Choroid plexus epithelial cell (primary cell): ENCODE results near the gene KCNJ3.

Experiments
- DNase-seq: peaks from one replicate; pipeline ENCODE4 v3.0.0-alpha.2; 2010; ENCODE audit warnings: low read depth
- H3K4me3 ChIP-seq: 2 replicates; pipeline ENCODE4 v1.5.1; 2011; ENCODE audit warnings: low read depth, mild to moderate bottlenecking, control low read depth, low read length, moderate library complexity
- TF ChIP-seq, protein P1 (sequence below): conservative IDR thresholded peaks from 2 replicates; pipeline ENCODE4 v1.5.1; 2011; ENCODE audit warnings: low read depth, mild to moderate bottlenecking, control low read depth, inconsistent platforms, low read length, moderate library complexity

The KCNJ3 gene

DNA sequence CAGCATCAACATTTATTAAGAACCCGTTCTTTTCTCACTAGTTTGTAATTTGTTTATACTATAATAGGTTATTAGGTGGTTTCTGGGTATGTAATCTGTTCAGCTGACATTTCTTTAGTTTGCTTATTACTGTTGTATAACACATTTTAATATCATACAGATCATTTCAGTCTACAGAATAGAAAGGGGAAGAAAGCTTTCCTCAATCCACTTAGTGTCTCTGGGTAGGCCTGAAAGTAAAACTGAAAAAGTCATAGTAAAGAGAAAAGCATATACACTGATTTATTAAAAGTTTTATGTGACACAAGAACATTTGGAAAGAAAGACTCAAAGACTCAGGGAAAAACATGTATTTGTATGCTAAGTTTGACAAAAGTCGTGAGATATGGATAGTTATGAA is 16.8 kb upstream of the KCNJ3 start:
- H3K4me3 ChIP-seq = no peak overlapping the region
- DNase-seq = no peak
- TF ChIP-seq, protein P1, sequence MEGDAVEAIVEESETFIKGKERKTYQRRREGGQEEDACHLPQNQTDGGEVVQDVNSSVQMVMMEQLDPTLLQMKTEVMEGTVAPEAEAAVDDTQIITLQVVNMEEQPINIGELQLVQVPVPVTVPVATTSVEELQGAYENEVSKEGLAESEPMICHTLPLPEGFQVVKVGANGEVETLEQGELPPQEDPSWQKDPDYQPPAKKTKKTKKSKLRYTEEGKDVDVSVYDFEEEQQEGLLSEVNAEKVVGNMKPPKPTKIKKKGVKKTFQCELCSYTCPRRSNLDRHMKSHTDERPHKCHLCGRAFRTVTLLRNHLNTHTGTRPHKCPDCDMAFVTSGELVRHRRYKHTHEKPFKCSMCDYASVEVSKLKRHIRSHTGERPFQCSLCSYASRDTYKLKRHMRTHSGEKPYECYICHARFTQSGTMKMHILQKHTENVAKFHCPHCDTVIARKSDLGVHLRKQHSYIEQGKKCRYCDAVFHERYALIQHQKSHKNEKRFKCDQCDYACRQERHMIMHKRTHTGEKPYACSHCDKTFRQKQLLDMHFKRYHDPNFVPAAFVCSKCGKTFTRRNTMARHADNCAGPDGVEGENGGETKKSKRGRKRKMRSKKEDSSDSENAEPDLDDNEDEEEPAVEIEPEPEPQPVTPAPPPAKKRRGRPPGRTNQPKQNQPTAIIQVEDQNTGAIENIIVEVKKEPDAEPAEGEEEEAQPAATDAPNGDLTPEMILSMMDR = no peak

DNA sequence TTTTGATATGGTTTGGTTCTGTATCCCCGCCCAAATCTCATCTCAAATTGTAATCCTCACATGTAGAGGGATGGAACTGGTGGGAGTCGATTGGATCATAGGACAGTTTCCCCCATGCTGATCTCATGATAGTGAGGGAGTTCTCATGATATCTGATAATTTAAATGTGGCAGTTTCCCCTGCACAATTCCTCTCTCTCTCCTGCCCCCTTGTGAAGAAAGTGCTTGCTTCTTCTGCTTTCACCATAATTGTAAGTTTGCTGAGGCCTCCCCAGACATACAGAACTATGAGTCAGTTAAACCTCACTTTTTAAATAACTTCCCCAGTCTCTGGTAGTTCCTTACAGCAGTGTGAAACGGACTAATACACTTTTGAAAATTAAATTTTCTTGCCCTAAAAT is 12.3 kb upstream of the KCNJ3 start:
- H3K4me3 ChIP-seq = no peak overlapping the region

DNA sequence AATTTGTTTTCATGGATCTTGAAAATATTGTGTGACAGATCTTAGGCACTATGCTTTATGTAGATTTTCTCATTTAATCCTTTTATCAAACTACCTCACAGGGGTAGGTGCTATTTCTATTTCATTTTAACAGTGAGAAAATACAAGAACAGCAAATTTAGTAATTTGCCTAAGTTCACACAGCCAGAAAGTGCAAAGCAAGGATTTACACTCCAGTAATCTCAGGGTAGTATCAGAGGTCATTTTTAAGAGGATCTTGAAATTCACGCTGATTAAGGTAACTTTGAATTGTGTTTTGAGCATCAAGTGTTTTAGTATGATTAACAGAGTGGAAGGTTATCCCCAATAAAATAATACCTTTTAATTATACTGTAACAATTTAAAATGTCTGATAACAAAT is 10.1 kb upstream of the KCNJ3 start:
- DNase-seq = no peak
- H3K4me3 ChIP-seq = no peak overlapping the region
- TF ChIP-seq, protein P1 = no peak

More for the DNA sequence above, 12.3 kb upstream of the KCNJ3 start:
- DNase-seq = no peak
- TF ChIP-seq, protein P1 = no peak

DNA sequence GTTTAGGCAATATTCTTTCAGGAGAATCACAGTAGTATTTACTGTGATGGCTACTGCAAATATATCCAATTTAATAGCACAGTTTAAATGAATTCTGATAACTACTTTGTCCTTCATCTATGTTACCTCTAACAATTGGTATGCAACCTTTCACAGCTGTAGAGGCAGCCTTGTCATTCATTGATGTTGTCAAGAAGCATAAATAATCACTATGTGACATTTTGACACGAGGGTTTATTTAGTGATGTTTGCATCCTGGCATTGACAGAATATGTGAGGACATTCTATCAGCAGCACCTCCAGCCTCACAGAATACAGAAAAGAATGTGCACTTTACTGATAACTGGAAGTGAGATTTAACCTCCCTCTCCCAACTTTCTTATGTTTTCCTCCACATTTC is 9.3 kb upstream of the KCNJ3 start:
- H3K4me3 ChIP-seq = no peak overlapping the region
- no peak for DNase-seq
- TF ChIP-seq, protein P1 = no peak

DNA sequence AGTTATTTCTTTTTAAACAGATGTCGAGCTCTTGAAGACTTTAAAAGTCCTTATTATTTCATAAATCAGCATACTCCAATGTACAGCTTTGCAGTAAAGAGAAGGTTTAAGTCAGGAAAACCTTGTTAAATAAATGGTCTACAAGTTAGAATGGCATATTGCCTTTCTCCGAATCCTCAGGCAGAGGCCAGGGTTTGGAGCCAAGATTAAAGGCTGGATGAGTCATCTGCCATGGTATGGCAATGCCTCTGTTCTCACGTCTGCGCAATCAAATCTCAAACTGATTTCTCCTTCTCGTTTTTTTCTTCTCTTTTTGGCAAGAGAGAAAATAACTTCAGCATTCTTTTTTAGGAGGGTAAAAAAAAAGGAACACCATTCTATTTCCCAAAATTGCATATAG is 5.6 kb upstream of the KCNJ3 start:
- no peak overlapping the region for H3K4me3 ChIP-seq
- DNase-seq = no peak
- TF ChIP-seq, protein P1 = no peak

DNA sequence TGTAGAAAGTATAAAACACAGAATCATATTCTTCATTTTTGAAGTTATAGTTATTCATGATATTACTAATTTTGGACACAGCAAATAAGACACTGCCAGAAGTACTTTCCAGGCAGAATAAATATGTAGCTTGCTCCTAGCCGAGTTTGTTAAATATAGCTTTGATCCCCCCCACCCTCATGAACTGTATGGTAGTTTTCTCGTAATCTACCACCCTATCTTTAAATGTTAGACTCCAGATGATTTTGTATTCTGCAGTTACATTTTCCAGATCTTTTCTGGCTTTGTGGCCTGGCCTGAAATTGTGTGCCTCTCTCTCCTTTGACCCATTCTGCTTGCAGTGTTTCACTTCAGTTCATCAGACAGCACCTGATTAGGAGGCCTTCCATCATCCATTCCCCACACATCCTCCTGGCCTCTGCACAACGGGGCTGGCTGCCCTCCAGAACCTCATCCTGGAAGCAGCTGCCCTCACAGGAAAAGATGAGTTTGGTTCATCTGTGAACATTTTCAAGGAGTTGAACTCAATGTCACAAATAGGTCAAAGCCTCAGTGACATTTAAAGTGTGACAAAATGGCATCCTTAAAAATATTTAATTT is 4.7 kb upstream of the KCNJ3 start:
- H3K4me3 ChIP-seq = no peak overlapping the region
- TF ChIP-seq, protein P1 = no peak
- DNase-seq = no peak

DNA sequence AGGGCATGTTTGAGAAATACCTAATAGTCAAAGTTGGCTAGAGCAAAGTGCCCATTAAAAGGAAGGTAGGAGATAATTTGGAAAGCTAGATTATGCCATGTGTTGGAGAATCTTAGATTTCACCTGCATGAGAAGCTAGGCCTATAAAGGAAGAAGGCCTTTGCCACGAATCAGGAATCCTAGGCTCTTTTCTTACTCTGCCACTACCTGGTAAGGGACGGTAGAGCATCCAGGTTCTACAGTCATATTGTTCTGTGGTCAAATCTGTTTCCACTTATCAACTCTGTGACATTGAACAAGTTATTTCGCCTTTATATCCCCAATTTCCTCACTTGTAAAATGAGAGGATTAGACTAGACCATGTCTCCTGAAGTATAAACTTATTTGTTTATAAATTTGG is 3.6 kb upstream of the KCNJ3 start:
- no peak for DNase-seq
- no peak overlapping the region for H3K4me3 ChIP-seq
- TF ChIP-seq, protein P1 = no peak
